GM19468 (cell line): ENCODE measurements around the gene FBXL12.
"Not testable (repeated sequence)": the region's sequence is repeated elsewhere in the genome, so short reads cannot be mapped to it uniquely, and the experiment has no call there.

Experiments
- ATAC-seq: cut with Tn5 transposase; IDR thresholded peaks from one replicate; pipeline ENCODE4 v1.9.1; 2021; ENCODE audit warnings: mild to moderate bottlenecking, moderate library complexity, moderate number of reproducible peaks; ENCODE audit not compliant: unreplicated experiment; ENCODE audit errors: extremely low read depth

FBXL12 gene

GRCh38 chr19:9842834-9843625 is 24.2 kb upstream of the FBXL12 start:
- ATAC-seq: no peak

GRCh38 chr19:9839415-9839814 is 20.5 kb upstream of the FBXL12 start:
- ATAC-seq: no peak

GRCh38 chr19:9838324-9838723 is 19.4 kb upstream of the FBXL12 start:
- ATAC-seq: no peak

- ATAC-seq: no peak
Measured at GRCh38 chr19:9836021-9836420, 17.1 kb upstream of the FBXL12 start.

- no peak for ATAC-seq
Measured at GRCh38 chr19:9835507-9835949, 16.6 kb upstream of the FBXL12 start.

- ATAC-seq: peak; percentile 80
Measured at GRCh38 chr19:9834726-9835506, 16.0 kb upstream of the FBXL12 start, which contains the start of gene PIN1. TSS of gene PIN1 (plus strand) at chr19:9835318. CDS start at chr19:9835345, 27 bp downstream.

- no peak for ATAC-seq
Measured at GRCh38 chr19:9834307-9834725, 15.4 kb upstream of the FBXL12 start.

- ATAC-seq: no peak
Measured at GRCh38 chr19:9828551-9829063, 9.7 kb upstream of the FBXL12 start.

GRCh38 chr19:9827289-9828238 is 8.7 kb upstream of the FBXL12 start, which contains the start of gene UBL5:
TSS of gene UBL5 (plus strand) at chr19:9827918. CDS start at chr19:9828338, 420 bp downstream.
- ATAC-seq: peak; percentile 87

GRCh38 chr19:9823816-9824215 is 4.9 kb upstream of the FBXL12 start:
- ATAC-seq: no peak

- not testable (repeated sequence) for ATAC-seq
Measured at GRCh38 chr19:9820034-9820433, 1.2 kb upstream of the FBXL12 start.

- no peak for ATAC-seq
Measured at GRCh38 chr19:9819596-9819909, 674 bp upstream of the FBXL12 start.

GRCh38 chr19:9818175-9818733 is 625 bp downstream of the FBXL12 start:
- ATAC-seq: peak; percentile 2

GRCh38 chr19:9811139-9811538 is 7.7 kb downstream of the FBXL12 start:
- no peak for ATAC-seq

GRCh38 chr19:9808855-9809824 is 9.7 kb downstream of the FBXL12 start:
- ATAC-seq: no peak

- no peak for ATAC-seq
Measured at GRCh38 chr19:9806803-9807202, 12.1 kb downstream of the FBXL12 start.

- ATAC-seq: no peak
Measured at GRCh38 chr19:9801976-9802375, 16.9 kb downstream of the FBXL12 start.

- ATAC-seq: no peak
Measured at GRCh38 chr19:9799162-9799561, 19.7 kb downstream of the FBXL12 start.

GRCh38 chr19:9797871-9798270 is 21.0 kb downstream of the FBXL12 start:
- ATAC-seq: no peak
